ENCODE measurements around the gene FARP2.
A peak's percentile ranks its signal among the peaks of the same experiment; 100 is the strongest.

The FARP2 gene

DNA sequence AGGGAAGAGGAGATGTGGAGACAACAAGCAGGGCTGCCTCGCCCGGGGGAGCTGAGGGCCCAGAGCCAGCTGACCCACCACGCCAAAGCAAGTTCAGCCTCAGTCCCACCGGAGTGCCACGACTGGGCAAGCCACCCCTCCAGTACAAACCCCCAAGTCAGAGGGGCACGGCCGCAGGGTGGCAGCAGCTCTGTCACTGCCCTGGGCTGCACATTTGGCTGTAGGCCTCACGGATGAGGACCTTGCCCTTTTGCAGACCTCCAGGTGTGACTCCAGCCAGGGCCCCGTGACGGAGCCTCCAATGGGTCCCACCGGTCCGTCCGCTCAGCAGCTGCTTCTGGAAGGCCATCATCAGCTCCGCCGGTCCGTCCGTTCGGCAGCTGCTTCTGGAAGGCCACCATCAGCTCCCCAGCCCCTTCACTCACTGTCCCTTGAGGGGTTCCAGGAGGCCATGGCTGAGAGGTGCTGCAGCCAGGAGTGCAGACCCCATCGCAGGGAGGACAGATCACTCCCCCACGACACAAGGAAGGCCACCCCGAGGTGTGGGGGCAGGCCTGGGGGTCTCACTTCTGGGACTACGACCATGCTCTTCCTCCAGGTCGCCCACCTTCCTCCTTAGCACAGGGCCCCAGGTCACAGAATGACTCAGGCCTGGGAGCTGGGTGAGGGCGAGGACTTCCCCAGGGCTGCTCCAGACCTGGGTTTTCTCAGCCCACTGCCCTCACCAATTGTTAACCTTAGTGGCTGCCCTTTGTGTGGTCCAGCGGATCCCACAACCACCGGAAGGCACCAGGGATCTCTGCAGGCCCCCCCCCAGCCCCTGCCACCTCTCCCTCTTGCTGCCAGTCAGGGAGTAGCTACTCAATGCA is 176.9 kb downstream of the FARP2 start:
- H3K36me3 ChIP-seq (replicated peaks; ENCODE audit: low read depth, low read length), result no peaks in the 10 kb centered on the region
- TF ChIP-seq CTCF (IDR thresholded peaks at IDR 0.05; ENCODE audit: low read depth, low read length) (no peak), EZH2phosphoT487 (IDR thresholded peaks at IDR 0.05; ENCODE audit: low read depth) (no peak)

DNA sequence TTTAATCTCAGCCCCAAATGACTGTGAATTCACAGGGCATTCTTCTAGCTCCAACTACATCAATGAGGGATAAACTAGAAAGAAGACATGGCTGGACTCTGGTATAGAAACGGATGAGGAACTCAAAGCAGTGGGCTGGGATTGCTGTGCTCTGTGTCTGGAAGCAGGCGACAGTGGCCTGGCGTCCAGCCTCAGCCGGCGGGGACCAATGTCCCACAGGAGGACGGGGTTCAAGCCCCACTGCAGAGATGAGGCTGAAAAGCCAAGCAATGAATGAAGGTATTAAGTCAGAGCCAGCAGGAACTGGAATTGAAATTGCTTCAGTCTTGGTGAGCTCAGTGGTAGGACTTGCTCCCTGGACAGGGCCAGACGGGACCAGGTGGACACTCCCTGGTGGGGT is 178.2 kb downstream of the FARP2 start:
- Histone ChIP-seq H3K36me3 (replicated peaks; ENCODE audit: low read depth, low read length) (no peaks in the 10 kb centered on the region), H3K4me3 (ENCODE audit: low read length) (no peak overlapping the region), H4K20me1 (ENCODE audit: insufficient read depth, low read length) (no peaks in the 10 kb centered on the region), H3K79me2 (ENCODE audit: low read length) (no peaks in the 10 kb centered on the region), H3K27me3 (ENCODE audit: low read depth, low read length) (no peaks in the 10 kb centered on the region), H3K4me1 (ENCODE audit: low read length) (peaks cover 15% of the 10 kb centered on the region), H2AFZ (ENCODE audit: low read depth, low read length) (no peak overlapping the region), H3K4me2 (ENCODE audit: low read length) (0 out of 2 replicates have a peak overlapping the region, but pooled peaks have one; percentile 49), H3K9ac (ENCODE audit: low read length) (no peak overlapping the region), H3K27ac (ENCODE audit: low read length) (no peak overlapping the region), H3K9me3 (ENCODE audit: insufficient read depth, low read length) (no peaks in the 10 kb centered on the region)
- TF ChIP-seq EZH2phosphoT487 (IDR thresholded peaks at IDR 0.05; ENCODE audit: low read depth) (no peak), CTCF (IDR thresholded peaks at IDR 0.05; ENCODE audit: low read depth, low read length) (no peak)

More for the DNA sequence above, 176.9 kb downstream of the FARP2 start:
- Histone ChIP-seq H2AFZ (ENCODE audit: low read depth, low read length) (no peak overlapping the region), H3K9me3 (ENCODE audit: insufficient read depth, low read length) (no peaks in the 10 kb centered on the region), H3K79me2 (ENCODE audit: low read length) (no peaks in the 10 kb centered on the region), H3K27ac (ENCODE audit: low read length) (no peak overlapping the region), H3K4me3 (ENCODE audit: low read length) (peak overlapping the region; percentile 24; the same call in 1 of the 2 replicates), H3K27me3 (ENCODE audit: low read depth, low read length) (no peaks in the 10 kb centered on the region), H3K4me2 (ENCODE audit: low read length) (peak overlapping the region; percentile 49), H3K9ac (ENCODE audit: low read length) (no peak overlapping the region), H3K4me1 (ENCODE audit: low read length) (peaks cover 15% of the 10 kb centered on the region), H4K20me1 (ENCODE audit: insufficient read depth, low read length) (no peaks in the 10 kb centered on the region)

GRCh38 chr2:241534701-241535375 is 178.8 kb downstream of the FARP2 start:
- Histone ChIP-seq H3K9me3 (ENCODE audit: insufficient read depth, low read length) (no peaks in the 10 kb centered on the region), H3K4me2 (ENCODE audit: low read length) (no peak overlapping the region), H3K36me3 (replicated peaks; ENCODE audit: low read depth, low read length) (no peaks in the 10 kb centered on the region), H2AFZ (ENCODE audit: low read depth, low read length) (no peak overlapping the region), H4K20me1 (ENCODE audit: insufficient read depth, low read length) (no peaks in the 10 kb centered on the region), H3K27ac (ENCODE audit: low read length) (no peak overlapping the region), H3K79me2 (ENCODE audit: low read length) (no peaks in the 10 kb centered on the region), H3K27me3 (ENCODE audit: low read depth, low read length) (no peaks in the 10 kb centered on the region), H3K4me3 (ENCODE audit: low read length) (no peak overlapping the region), H3K9ac (ENCODE audit: low read length) (no peak overlapping the region), H3K4me1 (ENCODE audit: low read length) (peaks cover 15% of the 10 kb centered on the region)
- no peak for TF ChIP-seq EZH2phosphoT487 (IDR thresholded peaks at IDR 0.05; ENCODE audit: low read depth)
- no peak for TF ChIP-seq CTCF (IDR thresholded peaks at IDR 0.05; ENCODE audit: low read depth, low read length)
